ENCODE data around the gene VSIG10L. TPM values are rescaled to one million over a fixed set of nuclear protein-coding genes. Genes with fewer than 3 reads are reported as not detected.

VSIG10L gene
- total RNA-seq, 4 donors from 2014 or later: 20.4 to 35.6 (median 28.8) TPM

DNA sequence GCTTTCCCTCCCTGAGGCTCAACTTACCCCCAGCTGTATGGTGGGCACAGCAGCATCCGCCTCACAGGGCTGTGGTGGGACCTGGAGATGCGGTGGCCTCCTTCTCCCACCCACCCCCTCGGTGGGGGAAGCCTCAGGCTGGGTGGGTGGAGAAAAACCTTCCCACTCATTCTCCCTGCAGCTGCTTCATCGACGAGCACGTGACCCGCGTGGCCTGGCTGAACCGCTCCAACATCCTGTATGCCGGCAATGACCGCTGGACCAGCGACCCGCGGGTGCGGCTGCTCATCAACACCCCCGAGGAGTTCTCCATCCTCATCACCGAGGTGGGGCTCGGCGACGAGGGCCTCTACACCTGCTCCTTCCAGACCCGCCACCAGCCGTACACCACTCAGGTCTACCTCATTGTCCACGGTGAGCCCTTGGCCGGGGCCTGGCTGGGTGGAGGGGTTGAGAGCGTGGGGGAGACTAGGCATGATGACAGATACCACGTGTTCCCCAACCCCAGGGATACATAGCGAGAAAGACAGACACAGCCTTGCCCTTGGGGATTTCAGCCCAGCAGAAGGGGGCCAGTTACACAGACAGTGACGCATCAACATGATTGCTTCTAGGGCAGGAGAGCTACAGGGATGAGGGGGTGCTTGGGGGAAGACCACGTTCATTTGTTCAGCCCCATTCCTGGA is 18.3 kb downstream of the VSIG10L start:
- no peak overlapping the region for H3K4me3 ChIP-seq
- H3K27ac ChIP-seq: no peak overlapping the region
- no peaks in the 10 kb centered on the region for H3K36me3 ChIP-seq
- WGBS: 80% methylated on average over 24 of the region's 29 CpGs
- peaks cover 64% of the 10 kb centered on the region for H3K27me3 ChIP-seq
- H3K9me3 ChIP-seq: no peaks in the 10 kb centered on the region
- TF ChIP-seq EP300 (IDR thresholded peaks at IDR 0.05) (no peak), POLR2AphosphoS5 (IDR thresholded peaks at IDR 0.05) (no peak), POLR2A (IDR thresholded peaks at IDR 0.05) (no peak)
- TF ChIP-seq, protein P1, sequence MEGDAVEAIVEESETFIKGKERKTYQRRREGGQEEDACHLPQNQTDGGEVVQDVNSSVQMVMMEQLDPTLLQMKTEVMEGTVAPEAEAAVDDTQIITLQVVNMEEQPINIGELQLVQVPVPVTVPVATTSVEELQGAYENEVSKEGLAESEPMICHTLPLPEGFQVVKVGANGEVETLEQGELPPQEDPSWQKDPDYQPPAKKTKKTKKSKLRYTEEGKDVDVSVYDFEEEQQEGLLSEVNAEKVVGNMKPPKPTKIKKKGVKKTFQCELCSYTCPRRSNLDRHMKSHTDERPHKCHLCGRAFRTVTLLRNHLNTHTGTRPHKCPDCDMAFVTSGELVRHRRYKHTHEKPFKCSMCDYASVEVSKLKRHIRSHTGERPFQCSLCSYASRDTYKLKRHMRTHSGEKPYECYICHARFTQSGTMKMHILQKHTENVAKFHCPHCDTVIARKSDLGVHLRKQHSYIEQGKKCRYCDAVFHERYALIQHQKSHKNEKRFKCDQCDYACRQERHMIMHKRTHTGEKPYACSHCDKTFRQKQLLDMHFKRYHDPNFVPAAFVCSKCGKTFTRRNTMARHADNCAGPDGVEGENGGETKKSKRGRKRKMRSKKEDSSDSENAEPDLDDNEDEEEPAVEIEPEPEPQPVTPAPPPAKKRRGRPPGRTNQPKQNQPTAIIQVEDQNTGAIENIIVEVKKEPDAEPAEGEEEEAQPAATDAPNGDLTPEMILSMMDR (IDR thresholded peaks at IDR 0.05): no peak
- no peak for DNase-seq (ENCODE audit: low spot score in 2 of 2)
- peaks cover 14% of the 10 kb centered on the region for H3K4me1 ChIP-seq

DNA sequence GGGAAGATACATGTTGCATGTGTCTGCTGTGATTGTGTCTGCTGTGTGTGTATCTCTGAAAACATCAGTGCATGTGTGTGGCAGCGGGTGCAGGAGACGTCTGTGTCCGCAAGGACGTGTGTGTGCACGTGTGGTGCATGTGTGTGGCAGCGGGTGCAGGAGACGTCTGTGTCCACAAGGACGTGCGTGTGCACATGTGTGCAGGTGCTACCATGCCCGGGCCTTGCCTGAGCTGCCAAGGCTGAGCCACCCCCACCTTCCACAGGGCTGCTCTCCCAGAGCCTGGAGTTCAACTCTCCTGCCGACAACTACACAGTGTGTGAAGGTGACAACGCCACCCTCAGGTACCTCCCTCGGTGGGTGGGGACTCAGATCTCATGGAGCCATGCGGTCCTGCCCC is 20.1 kb downstream of the VSIG10L start:
- H3K36me3 ChIP-seq: no peaks in the 10 kb centered on the region
- H3K27me3 ChIP-seq: peaks cover 55% of the 10 kb centered on the region
- H3K9me3 ChIP-seq: no peaks in the 10 kb centered on the region
- H3K4me3 ChIP-seq: no peak overlapping the region
- no peaks in the 10 kb centered on the region for H3K4me1 ChIP-seq
- no peak for DNase-seq (ENCODE audit: low spot score in 2 of 2)
- H3K27ac ChIP-seq: no peak overlapping the region
- TF ChIP-seq POLR2A (IDR thresholded peaks at IDR 0.05) (no peak), POLR2AphosphoS5 (IDR thresholded peaks at IDR 0.05) (no peak), EP300 (IDR thresholded peaks at IDR 0.05) (no peak)
- TF ChIP-seq, protein P1 (IDR thresholded peaks at IDR 0.05): no peak
- 61% methylated on average over 13 of the region's 14 CpGs for WGBS

DNA sequence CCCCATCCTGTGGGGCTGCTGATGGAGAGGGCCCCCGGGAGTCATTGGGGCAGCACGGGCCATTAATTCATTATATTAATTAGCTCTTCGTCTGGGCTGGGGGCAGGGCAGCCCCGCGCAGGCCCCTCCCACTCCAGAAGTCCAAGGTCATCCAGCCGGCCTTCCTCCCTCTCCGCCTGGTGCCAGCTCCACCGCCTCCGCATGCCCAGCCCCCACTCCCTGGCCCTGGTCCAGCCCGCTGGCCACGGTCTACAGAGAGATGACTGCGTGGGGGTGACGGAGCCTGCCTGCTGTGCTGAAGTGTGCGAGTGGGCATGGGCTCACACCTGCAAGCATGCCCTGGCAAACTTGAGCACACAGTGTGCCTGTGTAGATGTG is 21.7 kb downstream of the VSIG10L start:
- DNase-seq (ENCODE audit: low spot score in 2 of 2): no peak
- Histone ChIP-seq H3K27ac (no peak overlapping the region), H3K9me3 (no peaks in the 10 kb centered on the region), H3K27me3 (peaks cover 45% of the 10 kb centered on the region), H3K4me1 (no peaks in the 10 kb centered on the region), H3K4me3 (no peak overlapping the region), H3K36me3 (no peaks in the 10 kb centered on the region)
- TF ChIP-seq EP300 (IDR thresholded peaks at IDR 0.05): no peak
- no peak for TF ChIP-seq POLR2A (IDR thresholded peaks at IDR 0.05)
- no peak for TF ChIP-seq POLR2AphosphoS5 (IDR thresholded peaks at IDR 0.05)
- TF ChIP-seq, protein P1 (IDR thresholded peaks at IDR 0.05): no peak
- WGBS: 34% methylated on average over 7 of the region's 14 CpGs

DNA sequence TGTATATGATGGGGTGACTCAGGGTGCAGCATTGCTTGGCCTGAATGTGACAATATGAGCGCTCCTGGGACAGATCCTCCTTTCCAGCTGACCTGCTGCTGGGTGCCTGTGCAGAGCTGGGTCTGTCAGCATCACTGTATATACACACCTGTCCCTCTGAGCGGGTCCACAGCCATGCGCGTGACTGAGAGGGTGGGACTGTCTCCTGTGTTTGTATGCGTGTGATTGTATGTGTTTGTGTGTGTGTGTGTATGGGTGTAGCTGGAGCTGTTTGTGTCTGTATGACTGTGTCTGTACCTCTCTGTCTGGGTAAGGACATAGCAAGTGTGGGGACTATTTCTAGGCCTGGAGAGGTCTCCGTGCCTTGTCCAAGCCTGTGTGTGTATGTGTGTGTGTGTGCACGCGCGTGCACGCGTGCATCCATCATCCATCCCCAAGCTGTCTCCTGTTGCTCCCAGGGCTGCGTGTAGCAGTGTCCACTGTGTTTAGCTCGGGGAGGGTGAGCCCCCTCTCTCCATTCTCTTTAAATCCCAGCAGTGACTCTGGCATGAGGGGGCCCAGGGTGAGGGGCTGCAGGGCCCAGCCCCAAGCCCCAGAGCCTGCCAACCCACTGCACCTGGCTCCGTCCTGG is 22.2 kb downstream of the VSIG10L start:
- 82% methylated on average over 13 of the region's 14 CpGs for WGBS
- Histone ChIP-seq H3K27me3 (peaks cover 50% of the 10 kb centered on the region), H3K36me3 (no peaks in the 10 kb centered on the region), H3K9me3 (no peaks in the 10 kb centered on the region), H3K4me3 (no peak overlapping the region), H3K4me1 (no peaks in the 10 kb centered on the region), H3K27ac (no peak overlapping the region)
- TF ChIP-seq POLR2A (IDR thresholded peaks at IDR 0.05) (no peak), POLR2AphosphoS5 (IDR thresholded peaks at IDR 0.05) (no peak), EP300 (IDR thresholded peaks at IDR 0.05) (no peak)
- TF ChIP-seq, protein P1 (IDR thresholded peaks at IDR 0.05): no peak
- no peak for DNase-seq (ENCODE audit: low spot score in 2 of 2)
